A549 (cell line): ENCODE measurements around the gene METTL6.

ENCODE experiments used
- CBX2 ChIP-seq: fragments of 200-600 bp; sonication (generic); IDR thresholded peaks from 2 replicates; pipeline ENCODE4 v1.6.1; 2016; ENCODE audit warnings: low read depth, mild to moderate bottlenecking, borderline replicate concordance
- HOXA7 ChIP-seq: fragments of 250-450 bp; sonication (Bioruptor Pico); IDR thresholded peaks from 2 replicates; pipeline ENCODE4 v1.5.0; 2020; ENCODE audit warnings: mild to moderate bottlenecking, moderate library complexity
- HOXB5 ChIP-seq: fragments of 250-450 bp; sonication (Bioruptor Pico); IDR thresholded peaks from 2 replicates; pipeline ENCODE4 v1.5.0; 2020; ENCODE audit warnings: mild to moderate bottlenecking, moderate library complexity
- MAFK ChIP-seq: fragments of 450-650 bp; IDR thresholded peaks from 2 replicates; pipeline ENCODE4 v1.6.1; 2014; ENCODE audit not compliant: partially characterized antibody
- MAZ ChIP-seq: fragments of 150-350 bp; IDR thresholded peaks from 2 replicates; pipeline ENCODE4 v1.6.1; 2014; ENCODE audit warnings: antibody characterized with exemption, low read depth, low read length, borderline replicate concordance
- MYC ChIP-seq: IDR thresholded peaks from 2 replicates; pipeline ENCODE4 v1.6.1; 2012; ENCODE audit warnings: mild to moderate bottlenecking, inconsistent platforms, low read length, improper control_type of control experiment, borderline replicate concordance
- POLR2A ChIP-seq: IDR thresholded peaks from 2 replicates; pipeline ENCODE4 v1.6.1; 2012; ENCODE audit warnings: mild to moderate bottlenecking, low read length
- RAD21 ChIP-seq, 2 experiments: fragments of >200 bp in 1 of 2; sonication (Bioruptor Twin) in 1 of 2; formaldehyde crosslinking in 1 of 2; IDR thresholded peaks in 1 of 2; conservative IDR thresholded peaks in 1 of 2; 2 replicates in 1 of 2; 3 replicates in 1 of 2; pipeline ENCODE4 v1.6.1; 2012 to 2018; ENCODE audit warnings: inconsistent platforms in 1 of 2
- REST ChIP-seq: fragments of 200-600 bp; sonication (generic); IDR thresholded peaks from 2 replicates; pipeline ENCODE4 v1.6.1; 2016; ENCODE audit warnings: antibody characterized with exemption, mild to moderate bottlenecking, moderate library complexity
- RFX5 ChIP-seq: fragments of 450-650 bp; IDR thresholded peaks from 2 replicates; pipeline ENCODE4 v1.7.1; 2014; ENCODE audit warnings: antibody characterized with exemption, mild to moderate bottlenecking, moderate library complexity
- SMC3 ChIP-seq: fragments of >200 bp; sonication (Bioruptor Twin); formaldehyde crosslinking; IDR thresholded peaks from 3 replicates; pipeline ENCODE4 v1.6.1; 2018; ENCODE audit warnings: inconsistent platforms
- TF ChIP-seq, protein P1 (sequence below): fragments of >200 bp; sonication (Bioruptor Twin); formaldehyde crosslinking; IDR thresholded peaks from 3 replicates; pipeline ENCODE4 v1.5.1; 2016
- TF ChIP-seq, protein P2 (sequence below): IDR thresholded peaks from 2 replicates; pipeline ENCODE4 v1.6.1; 2012

- TF ChIP-seq MAFK = no peak
- TF ChIP-seq RFX5 = no peak
- TF ChIP-seq, protein P1, sequence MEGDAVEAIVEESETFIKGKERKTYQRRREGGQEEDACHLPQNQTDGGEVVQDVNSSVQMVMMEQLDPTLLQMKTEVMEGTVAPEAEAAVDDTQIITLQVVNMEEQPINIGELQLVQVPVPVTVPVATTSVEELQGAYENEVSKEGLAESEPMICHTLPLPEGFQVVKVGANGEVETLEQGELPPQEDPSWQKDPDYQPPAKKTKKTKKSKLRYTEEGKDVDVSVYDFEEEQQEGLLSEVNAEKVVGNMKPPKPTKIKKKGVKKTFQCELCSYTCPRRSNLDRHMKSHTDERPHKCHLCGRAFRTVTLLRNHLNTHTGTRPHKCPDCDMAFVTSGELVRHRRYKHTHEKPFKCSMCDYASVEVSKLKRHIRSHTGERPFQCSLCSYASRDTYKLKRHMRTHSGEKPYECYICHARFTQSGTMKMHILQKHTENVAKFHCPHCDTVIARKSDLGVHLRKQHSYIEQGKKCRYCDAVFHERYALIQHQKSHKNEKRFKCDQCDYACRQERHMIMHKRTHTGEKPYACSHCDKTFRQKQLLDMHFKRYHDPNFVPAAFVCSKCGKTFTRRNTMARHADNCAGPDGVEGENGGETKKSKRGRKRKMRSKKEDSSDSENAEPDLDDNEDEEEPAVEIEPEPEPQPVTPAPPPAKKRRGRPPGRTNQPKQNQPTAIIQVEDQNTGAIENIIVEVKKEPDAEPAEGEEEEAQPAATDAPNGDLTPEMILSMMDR = no peak
- no peak for TF ChIP-seq HOXA7 (CRISPR knock-in tag)
- no peak for TF ChIP-seq MAZ
- TF ChIP-seq HOXB5 (CRISPR knock-in tag) = no peak
- TF ChIP-seq, protein P2, sequence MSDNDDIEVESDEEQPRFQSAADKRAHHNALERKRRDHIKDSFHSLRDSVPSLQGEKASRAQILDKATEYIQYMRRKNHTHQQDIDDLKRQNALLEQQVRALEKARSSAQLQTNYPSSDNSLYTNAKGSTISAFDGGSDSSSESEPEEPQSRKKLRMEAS = no peak
- TF ChIP-seq SMC3 = no peak
- TF ChIP-seq POLR2A = no peak
- no peak for TF ChIP-seq MYC
- no peak for TF ChIP-seq CBX2
- no peak for TF ChIP-seq REST
- TF ChIP-seq RAD21 (conservative IDR thresholded peaks at IDR 0.05 in 1 of 2, IDR thresholded peaks at IDR 0.05 in 1 of 2) = no peak
Observed at GRCh38 chr3:15449489-15450224, 22.3 kb upstream of the METTL6 start.
